Gastroesophageal sphincter (tissue), 4 donors: ENCODE measurements around the gene CDH13. TPM values are rescaled to one million over a fixed set of nuclear protein-coding genes. Genes with fewer than 3 reads are reported as not detected.

Experiments
- ATAC-seq: fragments of 150-250 bp; one replicate; pipeline ENCODE4 v1.9.1; 2016; ENCODE audit warnings: mild to moderate bottlenecking, moderate library complexity
- H3K27ac ChIP-seq, 4 donors: fragments of 200-600 bp; sonication (generic) in 3 of 4; 1 replicate in 3 of 4; 2 replicates in 1 of 4; pipeline ENCODE4 v1.5.1; 2016 to 2019
- H3K27me3 ChIP-seq: fragments of 200-600 bp; sonication (generic); one replicate; pipeline ENCODE4 v1.5.1; 2019
- H3K36me3 ChIP-seq, 2 donors: fragments of 200-600 bp; sonication (generic); one replicate each; pipeline ENCODE4 v1.5.1; 2019; ENCODE audit warnings: control low read depth in 1 of 2
- H3K4me1 ChIP-seq, 3 donors: fragments of 200-600 bp; sonication (generic); 1 replicate in 2 of 3; 2 replicates in 1 of 3; pipeline ENCODE4 v1.5.1; 2016 to 2019; ENCODE audit warnings: control low read depth in 2 of 3
- H3K4me3 ChIP-seq, 2 donors: fragments of 200-600 bp; sonication (generic); one replicate each; pipeline ENCODE4 v1.5.1; 2019; ENCODE audit warnings: mild to moderate bottlenecking in 1 of 2, moderate library complexity in 1 of 2
- H3K9me3 ChIP-seq, 3 donors: fragments of 200-600 bp; sonication (generic); one replicate each; pipeline ENCODE4 v1.5.1; 2017 to 2019; ENCODE audit warnings: control low read depth in 2 of 3
- CTCF ChIP-seq, 4 experiments: fragments of 200-600 bp in 2 of 4; fragments of 450-650 bp in 2 of 4; sonication (generic) in 1 of 4; IDR thresholded peaks; one replicate each; pipeline ENCODE4 v1.5.1; 2017 to 2019; ENCODE audit warnings: antibody characterized with exemption in 4 of 4, mild to moderate bottlenecking in 2 of 4, moderate library complexity in 2 of 4
- EP300 ChIP-seq: sonication (generic); formaldehyde crosslinking; IDR thresholded peaks from one replicate; pipeline ENCODE4 v1.6.1; 2017; ENCODE audit warnings: antibody characterized with exemption, mild to moderate bottlenecking
- POLR2A ChIP-seq, 2 donors: fragments of 450-650 bp; IDR thresholded peaks; one replicate each; pipeline ENCODE4 v1.6.1; 2017; ENCODE audit warnings: antibody characterized with exemption in 2 of 2, mild to moderate bottlenecking in 2 of 2, moderate library complexity in 1 of 2
- POLR2AphosphoS5 ChIP-seq: sonication (generic); formaldehyde crosslinking; IDR thresholded peaks from one replicate; pipeline ENCODE4 v1.6.1; 2017; ENCODE audit warnings: antibody characterized with exemption
- WGBS, 2 donors: methylation state at CpG; one replicate each; pipeline ENCODE4 v1.1.5; 2018; ENCODE audit warnings: low coverage in 1 of 2; 5-methylcytosine and 5-hydroxymethylcytosine counted together
- total RNA-seq, 4 donors: library from RNA; depleted of rRNA; stranded (reverse); fragments of >200 nt; gene quantifications; one replicate each; pipeline ENCODE4 v1.1.0, GENCODE V29; 2016

CDH13 gene
- total RNA-seq, 4 donors from 2014 or later: 4.2 to 22.3 (median 11.4) TPM

- ATAC-seq: no peak
- TF ChIP-seq EP300 (no peak), POLR2AphosphoS5 (no peak), POLR2A (IDR thresholded peaks at IDR 0.05) (no peak), CTCF (IDR thresholded peaks at IDR 0.05) (no peak)
- 55 to 72% methylated on average over 3 of the region's 3 CpGs for WGBS, 2 donors
These were observed 1212.8 kb downstream of the CDH13 start for GRCh38 chr16:83839561-83839960.

GRCh38 chr16:83840060-83840617, 1213.4 kb downstream of the CDH13 start:
- ATAC-seq: no peak
- Histone ChIP-seq H3K27me3 (no peaks in the 10 kb centered on the region), H3K36me3 (no peaks in the 10 kb centered on the region), H3K27ac (no peak overlapping the region), H3K4me1 (peaks cover 0 to 5% (median 0%) of the 10 kb centered on the region in 3 donors), H3K9me3 (no peaks in the 10 kb centered on the region), H3K4me3 (no peak overlapping the region)
- WGBS, 2 donors: 60 to 75% methylated on average over 3 to 4 of the region's 4 CpGs
- TF ChIP-seq CTCF (IDR thresholded peaks at IDR 0.05) (no peak), EP300 (no peak), POLR2A (IDR thresholded peaks at IDR 0.05) (no peak), POLR2AphosphoS5 (no peak)

More at GRCh38 chr16:83839561-83839960, 1212.8 kb downstream of the CDH13 start:
- H3K4me3 ChIP-seq: no peak overlapping the region
- H3K27me3 ChIP-seq: no peaks in the 10 kb centered on the region
- no peaks in the 10 kb centered on the region for H3K36me3 ChIP-seq
- H3K4me1 ChIP-seq: peaks cover 0 to 5% (median 0%) of the 10 kb centered on the region in 3 donors
- no peak overlapping the region for H3K27ac ChIP-seq
- no peaks in the 10 kb centered on the region for H3K9me3 ChIP-seq

GRCh38 chr16:83842291-83842690, 1215.5 kb downstream of the CDH13 start:
- Histone ChIP-seq H3K36me3 (no peaks in the 10 kb centered on the region), H3K27me3 (no peaks in the 10 kb centered on the region), H3K4me1 (no peaks in the 10 kb centered on the region), H3K9me3 (no peaks in the 10 kb centered on the region), H3K4me3 (no peak overlapping the region), H3K27ac (no peak overlapping the region)
- no peak for ATAC-seq
- WGBS, 2 donors: 63 to 74% methylated on average over 7 of the region's 7 CpGs
- TF ChIP-seq EP300 (no peak), POLR2A (IDR thresholded peaks at IDR 0.05) (no peak), POLR2AphosphoS5 (no peak), CTCF (IDR thresholded peaks at IDR 0.05) (no peak)

GRCh38 chr16:83842756-83843507, 1216.2 kb downstream of the CDH13 start:
- H3K27me3 ChIP-seq: no peaks in the 10 kb centered on the region
- H3K4me3 ChIP-seq: no peak overlapping the region
- 61 to 90% methylated on average over 3 to 7 of the region's 9 CpGs for WGBS, 2 donors
- no peaks in the 10 kb centered on the region for H3K9me3 ChIP-seq
- ATAC-seq: no peak
- no peaks in the 10 kb centered on the region for H3K36me3 ChIP-seq
- H3K27ac ChIP-seq: no peak overlapping the region
- no peak for TF ChIP-seq EP300
- no peak for TF ChIP-seq POLR2A (IDR thresholded peaks at IDR 0.05)
- no peak for TF ChIP-seq CTCF (IDR thresholded peaks at IDR 0.05)
- TF ChIP-seq POLR2AphosphoS5: no peak
- H3K4me1 ChIP-seq: no peaks in the 10 kb centered on the region

GRCh38 chr16:83843657-83844056, 1216.9 kb downstream of the CDH13 start:
- no peak for ATAC-seq
- no peaks in the 10 kb centered on the region for H3K4me1 ChIP-seq
- no peak overlapping the region for H3K4me3 ChIP-seq
- no peak overlapping the region for H3K27ac ChIP-seq
- WGBS, 2 donors: 42 to 77% methylated on average over 6 to 8 of the region's 10 CpGs
- H3K27me3 ChIP-seq: no peaks in the 10 kb centered on the region
- TF ChIP-seq EP300 (no peak), CTCF (IDR thresholded peaks at IDR 0.05) (no peak), POLR2AphosphoS5 (no peak), POLR2A (IDR thresholded peaks at IDR 0.05) (no peak)
- H3K9me3 ChIP-seq: no peaks in the 10 kb centered on the region
- no peaks in the 10 kb centered on the region for H3K36me3 ChIP-seq
